Keratinocyte (primary cell): Measurements from ENCODE around the gene SSC4D. TPM values are rescaled to one million over a fixed set of nuclear protein-coding genes. Genes with fewer than 3 reads are reported as not detected.
"Not testable (repeated sequence)": the region's sequence is repeated elsewhere in the genome, so short reads cannot be mapped to it uniquely, and the experiment has no call there.

Experiments
- DNase-seq: peaks from one replicate; pipeline ENCODE4 v3.0.0-alpha.2; 2011; ENCODE audit warnings: low read depth, missing footprints, low spot score
- FAIRE-seq: peaks from 2 replicates; lab custom pipeline; 2011; peaks lifted over from hg19 to GRCh38; lab: Jason Lieb, UNC
- H2AFZ ChIP-seq: 2 replicates; pipeline ENCODE4 v1.6.0; 2012; ENCODE audit warnings: low read length, control low read depth, inconsistent platforms; ENCODE audit not compliant: control insufficient read depth
- H3K27ac ChIP-seq: 2 replicates; pipeline ENCODE4 v1.5.1; 2011; ENCODE audit warnings: low read length; ENCODE audit not compliant: control insufficient read depth, insufficient read depth
- H3K27me3 ChIP-seq: 3 replicates; pipeline ENCODE4 v1.6.0; 2011; ENCODE audit warnings: low read length; ENCODE audit not compliant: control insufficient read depth, insufficient read depth; ENCODE audit errors: extremely low read depth
- H3K36me3 ChIP-seq, 2 experiments: 2 replicates in 1 of 2; 3 replicates in 1 of 2; pipeline ENCODE4 v1.5.1; 2011; ENCODE audit warnings: low read length in 2 of 2, mild to moderate bottlenecking in 1 of 2; ENCODE audit not compliant: control insufficient read depth in 2 of 2, insufficient read depth in 2 of 2; ENCODE audit errors: extremely low read depth in 1 of 2
- H3K4me1 ChIP-seq: 3 replicates; pipeline ENCODE4 v1.5.1; 2011; ENCODE audit warnings: low read length; ENCODE audit not compliant: control insufficient read depth, insufficient read depth; ENCODE audit errors: extremely low read depth
- H3K4me2 ChIP-seq: 3 replicates; pipeline ENCODE4 v1.6.0; 2011; ENCODE audit warnings: low read depth, low read length; ENCODE audit not compliant: control insufficient read depth, insufficient read depth; ENCODE audit errors: extremely low read depth
- H3K4me3 ChIP-seq, 3 experiments: fragments of 200-600 bp in 1 of 3; sonication (generic) in 1 of 3; 2 replicates in 2 of 3; 3 replicates in 1 of 3; pipeline ENCODE4 v1.5.1; 2011 to 2016; ENCODE audit warnings: low read length in 3 of 3, mild to moderate bottlenecking in 3 of 3, control low read depth in 2 of 3, inconsistent platforms in 1 of 3, low read depth in 1 of 3, mixed read lengths in 1 of 3, mixed run types in 1 of 3, moderate library complexity in 1 of 3; ENCODE audit not compliant: control insufficient read depth in 2 of 3, insufficient read depth in 2 of 3; ENCODE audit errors: extremely low read depth in 1 of 3
- H3K79me2 ChIP-seq: 2 replicates; pipeline ENCODE4 v1.6.0; 2012; ENCODE audit warnings: low read length; ENCODE audit not compliant: control insufficient read depth, insufficient read depth
- H3K9ac ChIP-seq: 3 replicates; pipeline ENCODE4 v1.6.0; 2011; ENCODE audit warnings: low read length; ENCODE audit not compliant: control insufficient read depth, insufficient read depth; ENCODE audit errors: extremely low read depth
- H3K9me1 ChIP-seq: 3 replicates; pipeline ENCODE4 v1.6.0; 2011; ENCODE audit warnings: low read length; ENCODE audit not compliant: control insufficient read depth, insufficient read depth; ENCODE audit errors: extremely low read depth
- H3K9me3 ChIP-seq: 2 replicates; pipeline ENCODE4 v1.5.1; 2012; ENCODE audit warnings: low read depth, low read length; ENCODE audit not compliant: control insufficient read depth
- H4K20me1 ChIP-seq: 3 replicates; pipeline ENCODE4 v1.6.0; 2011; ENCODE audit warnings: low read length; ENCODE audit not compliant: control insufficient read depth, insufficient read depth; ENCODE audit errors: extremely low read depth
- EZH2 ChIP-seq: IDR thresholded peaks from one replicate; pipeline ENCODE4 v1.6.1; 2012; ENCODE audit warnings: inconsistent platforms, mild to moderate bottlenecking, low read length, moderate library complexity
- dilution Hi-C: fragments of 300-500 bp; cut with MboI; formaldehyde crosslinking; loops from one replicate; pipeline ENCODE4 v1.7.0; 2020; ENCODE audit warnings: low sequenced_read_pairs; ENCODE audit not compliant: extremely low pct_ligation_motif_present
- polyA plus RNA-seq, 5 experiments: library from polyadenylated mRNA; depleted of rRNA in 3 of 5; stranded (reverse) in 3 of 5; stranded (forward) in 1 of 5; unstranded in 1 of 5; fragments of >200 nt; gene quantifications; 1 replicate in 1 of 5; 2 replicates in 3 of 5; 3 replicates in 1 of 5; pipeline versions ENCODE4 v1.2.1 to v1.2.3, GENCODE V29; 2011 to 2012; ENCODE audit warnings: missing spikeins in 2 of 5, low read depth in 1 of 5, low replicate concordance in 1 of 5
- TF ChIP-seq, protein P1 (sequence below), 3 experiments: IDR thresholded peaks in 1 of 3; conservative IDR thresholded peaks in 1 of 3; optimal IDR thresholded peaks in 1 of 3; 2 replicates in 2 of 3; 3 replicates in 1 of 3; pipeline versions ENCODE3 to v1.5.1; 2011; ENCODE audit warnings: low read length in 3 of 3, mild to moderate bottlenecking in 3 of 3, moderate library complexity in 2 of 3, control low read depth in 1 of 3, inconsistent platforms in 1 of 3; ENCODE audit not compliant: insufficient read depth in 2 of 3; ENCODE audit errors: extremely low read depth in 1 of 3

SSC4D gene
- polyA plus RNA-seq, 1 donor (not counting 4 experiments of a cell fraction or from before 2014, with no cell fraction given), result 0.98 TPM

DNA sequence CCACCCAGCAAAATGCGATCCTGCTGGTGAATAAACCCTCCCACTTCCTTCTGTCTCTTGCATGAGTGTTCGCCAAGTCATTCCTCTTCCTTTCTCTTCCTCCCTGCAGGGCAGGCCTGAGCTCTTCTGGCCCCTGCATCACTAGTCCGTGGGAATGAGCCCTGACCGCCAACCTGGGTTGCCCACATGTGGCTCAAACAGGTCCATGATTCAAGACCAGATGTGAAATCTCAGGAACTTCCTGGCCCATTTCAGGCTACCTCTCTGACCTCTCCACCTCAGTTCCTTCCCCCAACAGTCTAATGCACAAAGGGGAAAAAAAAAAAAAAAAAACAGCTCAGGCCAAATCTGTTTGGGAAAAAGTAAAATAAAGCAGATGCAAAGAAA lies 45.3 kb downstream of the SSC4D start:
- DNase-seq, result no peak
- no peak for TF ChIP-seq EZH2
- TF ChIP-seq, protein P1, sequence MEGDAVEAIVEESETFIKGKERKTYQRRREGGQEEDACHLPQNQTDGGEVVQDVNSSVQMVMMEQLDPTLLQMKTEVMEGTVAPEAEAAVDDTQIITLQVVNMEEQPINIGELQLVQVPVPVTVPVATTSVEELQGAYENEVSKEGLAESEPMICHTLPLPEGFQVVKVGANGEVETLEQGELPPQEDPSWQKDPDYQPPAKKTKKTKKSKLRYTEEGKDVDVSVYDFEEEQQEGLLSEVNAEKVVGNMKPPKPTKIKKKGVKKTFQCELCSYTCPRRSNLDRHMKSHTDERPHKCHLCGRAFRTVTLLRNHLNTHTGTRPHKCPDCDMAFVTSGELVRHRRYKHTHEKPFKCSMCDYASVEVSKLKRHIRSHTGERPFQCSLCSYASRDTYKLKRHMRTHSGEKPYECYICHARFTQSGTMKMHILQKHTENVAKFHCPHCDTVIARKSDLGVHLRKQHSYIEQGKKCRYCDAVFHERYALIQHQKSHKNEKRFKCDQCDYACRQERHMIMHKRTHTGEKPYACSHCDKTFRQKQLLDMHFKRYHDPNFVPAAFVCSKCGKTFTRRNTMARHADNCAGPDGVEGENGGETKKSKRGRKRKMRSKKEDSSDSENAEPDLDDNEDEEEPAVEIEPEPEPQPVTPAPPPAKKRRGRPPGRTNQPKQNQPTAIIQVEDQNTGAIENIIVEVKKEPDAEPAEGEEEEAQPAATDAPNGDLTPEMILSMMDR (optimal IDR thresholded peaks at IDR 0.05 in 1 of 3, IDR thresholded peaks at IDR 0.05 in 1 of 3, conservative IDR thresholded peaks at IDR 0.05 in 1 of 3; ENCODE audit: extremely low read depth in 1 of 3, insufficient read depth in 2 of 3, low read length in 3 of 3), result no peak
- peak overlapping the region; percentile 75 for H3K9ac ChIP-seq

DNA sequence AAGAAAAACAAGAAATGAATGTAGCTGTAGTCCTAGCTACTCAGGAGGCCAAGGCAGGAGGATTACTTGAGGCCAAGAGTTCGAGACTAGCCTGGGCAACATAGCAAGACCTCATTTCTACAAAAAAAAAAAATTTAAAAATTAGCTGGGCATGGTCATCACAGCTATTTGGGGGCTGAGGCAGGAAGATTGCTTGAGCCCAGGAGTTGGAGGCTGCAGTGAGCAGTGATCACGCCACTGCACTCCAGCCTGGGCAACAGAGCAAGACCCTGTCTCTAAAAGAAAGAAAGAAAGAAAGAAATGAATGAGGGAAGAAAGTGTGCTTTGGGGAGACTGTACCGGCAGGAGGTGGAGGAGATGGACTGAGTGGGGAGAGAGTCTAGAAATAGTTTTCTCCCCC lies 45.7 kb downstream of the SSC4D start:
- dilution Hi-C loops, H4K20me1 ChIP-seq, H3K27me3 ChIP-seq, H3K9me3 ChIP-seq, H3K36me3 ChIP-seq, FAIRE-seq, H3K9me1 ChIP-seq, DNase-seq, H3K79me2 ChIP-seq: not testable (repeated sequence)
- peaks cover 28% of the 10 kb centered on the region for H3K4me1 ChIP-seq
- H3K4me2 ChIP-seq, result peak overlapping the region; percentile 72
- peak overlapping the region in 1 of 3 experiments; percentile 47 for H3K4me3 ChIP-seq
- H2AFZ ChIP-seq, result peak overlapping the region; percentile 59
- peak overlapping the region; percentile 92 for H3K27ac ChIP-seq
- peak overlapping the region; percentile 75 for H3K9ac ChIP-seq

More for the DNA sequence above, 45.3 kb downstream of the SSC4D start:
- peak; percentile 20 for FAIRE-seq
- no peaks in the 10 kb centered on the region for H3K36me3 ChIP-seq
- no peaks in the 10 kb centered on the region for H3K9me1 ChIP-seq
- H3K79me2 ChIP-seq, result no peaks in the 10 kb centered on the region
- H2AFZ ChIP-seq, result peak overlapping the region; percentile 59
- dilution Hi-C loops, result no loop called here
- H3K27me3 ChIP-seq, result no peaks in the 10 kb centered on the region
- H3K9me3 ChIP-seq, result no peaks in the 10 kb centered on the region
- peak overlapping the region in 2 of 3 experiments; percentile 25 to 47 for H3K4me3 ChIP-seq
- peaks cover 32% of the 10 kb centered on the region for H3K4me1 ChIP-seq
- H3K27ac ChIP-seq, result peak overlapping the region; percentile 92
- H3K4me2 ChIP-seq, result peak overlapping the region; percentile 72
- H4K20me1 ChIP-seq, result no peaks in the 10 kb centered on the region
